Measurements from ENCODE around the gene CA14.
"Not testable (repeated sequence)": the region's sequence is repeated elsewhere in the genome, so short reads cannot be mapped to it uniquely, and the experiment has no call there.

CA14 gene

GRCh38 chr1:150280138-150280707, 22.6 kb downstream of the CA14 start:
- no peak for DNase-seq (ENCODE audit: low spot score)

GRCh38 chr1:150281221-150281757, 23.7 kb downstream of the CA14 start:
- DNase-seq (ENCODE audit: low spot score) = peak; percentile 85

GRCh38 chr1:150281758-150282557, 24.4 kb downstream of the CA14 start, which contains the start of gene CIART:
Gene CIART (plus strand): TSS chr1:150282554. CDS start chr1:150283268, 714 bp downstream.
- peak; percentile 93 for DNase-seq (ENCODE audit: low spot score)

GRCh38 chr1:150282558-150282958, 25.0 kb downstream of the CA14 start:
- no peak for DNase-seq (ENCODE audit: low spot score)

GRCh38 chr1:150283260-150283659, 25.7 kb downstream of the CA14 start:
- DNase-seq (ENCODE audit: low spot score) = no peak

GRCh38 chr1:150288382-150288781, 30.8 kb downstream of the CA14 start:
- DNase-seq (ENCODE audit: low spot score) = no peak

- no peak for DNase-seq (ENCODE audit: low spot score)
These were observed 31.2 kb downstream of the CA14 start for GRCh38 chr1:150288822-150289221.

GRCh38 chr1:150293433-150294253, 36.1 kb downstream of the CA14 start, which contains the start of gene MRPS21:
Gene MRPS21 (plus strand): TSS chr1:150293861. CDS start chr1:150294367, 506 bp downstream.
- DNase-seq (ENCODE audit: low spot score) = peak; percentile 87

GRCh38 chr1:150295476-150295875, 37.9 kb downstream of the CA14 start:
- DNase-seq (ENCODE audit: low spot score) = no peak

- no peak for DNase-seq (ENCODE audit: low spot score)
These were observed 42.1 kb downstream of the CA14 start for GRCh38 chr1:150299716-150300115.

- peak; percentile 74 for DNase-seq (ENCODE audit: low spot score)
These were observed 44.8 kb downstream of the CA14 start for GRCh38 chr1:150302338-150302737.

- DNase-seq (ENCODE audit: low spot score) = no peak
These were observed 45.3 kb downstream of the CA14 start for GRCh38 chr1:150302902-150303301.

GRCh38 chr1:150308585-150308984, 51.0 kb downstream of the CA14 start:
- not testable (repeated sequence) for DNase-seq (ENCODE audit: low spot score)

GRCh38 chr1:150309758-150310508, 52.4 kb downstream of the CA14 start:
- DNase-seq (ENCODE audit: low spot score) = no peak

GRCh38 chr1:150311762-150312161, 54.2 kb downstream of the CA14 start:
- DNase-seq (ENCODE audit: low spot score) = no peak

Measured in globus pallidus (tissue), 1 donor.